ENCODE measurements around the gene OBSL1.

OBSL1 gene

DNA sequence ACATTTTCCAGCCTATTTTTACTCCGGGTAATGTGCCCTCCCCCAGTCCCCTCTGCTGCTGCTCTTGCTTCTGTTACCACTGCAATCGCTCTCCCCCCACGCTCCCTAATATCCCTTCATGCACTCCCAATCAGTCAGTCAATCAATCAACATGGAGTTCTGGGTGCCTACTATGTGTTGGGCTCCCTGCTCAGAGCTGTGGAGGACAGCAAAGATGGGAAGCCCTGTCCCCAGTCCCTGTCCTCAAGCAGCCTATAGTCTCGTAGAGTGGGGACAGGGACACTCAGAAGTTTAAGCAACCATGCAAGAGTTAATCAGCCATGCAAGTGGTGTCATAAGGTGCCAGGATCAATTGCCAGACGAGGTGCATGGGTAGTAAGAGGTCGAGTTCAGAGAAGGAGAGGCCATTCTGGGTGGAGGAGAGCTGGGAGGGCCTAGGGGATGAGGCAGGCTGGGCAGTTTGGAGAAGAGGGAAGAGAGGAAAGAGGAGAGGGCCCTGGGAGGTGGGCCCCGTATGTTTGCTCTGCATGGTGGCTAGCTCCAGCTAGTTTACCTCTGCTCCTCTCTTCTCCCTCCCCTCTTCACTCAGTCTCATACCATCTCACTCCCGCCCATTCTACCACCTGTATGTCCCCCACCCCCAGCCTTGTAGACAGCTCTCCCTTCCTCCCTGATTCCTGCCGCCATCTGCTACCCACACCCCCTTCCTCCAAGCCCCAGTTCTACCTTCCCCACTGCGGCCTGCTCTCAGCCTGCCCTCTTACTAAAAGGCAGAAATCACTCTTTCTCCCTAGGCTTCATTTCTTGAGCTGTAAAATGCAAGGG lies 53.2 kb downstream of the OBSL1 start:
- H3K4me3 ChIP-seq (ENCODE audit: low read depth, low read length): no peak overlapping the region
- in situ Hi-C loops (cut with HindIII; ENCODE audit: low sequenced_read_pairs): no loop called here
- TF ChIP-seq, protein P1, sequence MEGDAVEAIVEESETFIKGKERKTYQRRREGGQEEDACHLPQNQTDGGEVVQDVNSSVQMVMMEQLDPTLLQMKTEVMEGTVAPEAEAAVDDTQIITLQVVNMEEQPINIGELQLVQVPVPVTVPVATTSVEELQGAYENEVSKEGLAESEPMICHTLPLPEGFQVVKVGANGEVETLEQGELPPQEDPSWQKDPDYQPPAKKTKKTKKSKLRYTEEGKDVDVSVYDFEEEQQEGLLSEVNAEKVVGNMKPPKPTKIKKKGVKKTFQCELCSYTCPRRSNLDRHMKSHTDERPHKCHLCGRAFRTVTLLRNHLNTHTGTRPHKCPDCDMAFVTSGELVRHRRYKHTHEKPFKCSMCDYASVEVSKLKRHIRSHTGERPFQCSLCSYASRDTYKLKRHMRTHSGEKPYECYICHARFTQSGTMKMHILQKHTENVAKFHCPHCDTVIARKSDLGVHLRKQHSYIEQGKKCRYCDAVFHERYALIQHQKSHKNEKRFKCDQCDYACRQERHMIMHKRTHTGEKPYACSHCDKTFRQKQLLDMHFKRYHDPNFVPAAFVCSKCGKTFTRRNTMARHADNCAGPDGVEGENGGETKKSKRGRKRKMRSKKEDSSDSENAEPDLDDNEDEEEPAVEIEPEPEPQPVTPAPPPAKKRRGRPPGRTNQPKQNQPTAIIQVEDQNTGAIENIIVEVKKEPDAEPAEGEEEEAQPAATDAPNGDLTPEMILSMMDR (IDR thresholded peaks at IDR 0.05; ENCODE audit: low read depth, low read length, missing control alignments): no peak
- DNase-seq (ENCODE audit: low read depth): no peak

DNA sequence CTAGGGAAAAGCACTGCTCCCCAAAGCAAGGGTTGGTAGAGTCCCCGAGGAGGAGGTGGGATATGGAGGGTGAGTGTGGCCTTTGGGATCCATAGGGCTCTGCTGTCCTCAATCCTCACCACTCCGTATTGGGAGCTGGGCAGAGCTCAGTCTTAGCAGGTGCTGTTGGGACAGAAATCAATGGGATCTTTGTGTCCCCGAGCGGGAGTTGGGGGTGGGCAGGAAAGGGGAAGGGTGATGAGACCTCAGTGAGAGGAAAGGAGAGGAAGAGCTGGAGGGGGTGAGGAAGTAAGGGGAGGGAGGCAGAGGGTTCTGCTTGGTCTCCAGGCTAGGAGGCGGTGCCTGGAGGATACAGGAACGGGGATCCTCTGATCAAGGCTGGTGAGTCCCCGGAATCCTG lies 54.5 kb downstream of the OBSL1 start:
- TF ChIP-seq, protein P1 (IDR thresholded peaks at IDR 0.05; ENCODE audit: low read depth, low read length, missing control alignments): no peak
- H3K4me3 ChIP-seq (ENCODE audit: low read depth, low read length): no peak overlapping the region
- in situ Hi-C loops (cut with HindIII; ENCODE audit: low sequenced_read_pairs): no loop called here
- DNase-seq (ENCODE audit: low read depth): no peak

DNA sequence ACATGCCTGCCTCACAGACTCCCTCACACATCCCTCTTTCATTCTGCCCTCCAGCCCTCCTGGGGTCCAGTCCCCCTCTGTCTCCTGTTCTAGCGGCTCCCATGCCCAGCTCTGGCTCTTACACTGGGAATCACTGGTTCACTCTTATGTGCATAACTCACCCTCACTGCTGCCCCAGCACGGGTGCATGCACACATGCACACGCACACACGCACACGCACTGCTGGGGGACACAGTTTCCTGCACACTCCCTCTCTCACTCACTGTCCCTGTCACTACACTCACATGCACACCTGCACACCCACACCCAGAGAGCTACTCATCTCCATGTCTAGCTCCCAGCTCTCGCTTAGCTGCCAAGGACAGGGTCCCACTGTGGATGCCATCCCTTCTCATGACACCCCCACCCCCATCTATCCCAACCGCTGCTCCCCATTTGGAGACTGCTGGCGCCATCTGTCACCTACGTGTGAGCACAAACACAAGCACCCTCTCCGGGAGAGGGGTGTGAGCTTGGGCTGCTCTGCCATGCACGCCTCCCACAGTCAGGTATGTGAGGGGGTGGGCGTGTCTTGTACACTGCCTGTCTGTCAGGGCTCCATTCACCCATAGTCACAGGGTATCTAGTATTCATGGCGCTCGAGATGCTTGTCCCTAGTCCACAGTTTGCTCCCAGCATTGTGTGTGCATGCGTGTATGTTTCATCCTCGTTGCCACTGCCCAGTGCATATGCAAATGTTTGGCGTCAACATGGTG lies 55.3 kb downstream of the OBSL1 start:
- no peak for DNase-seq (ENCODE audit: low read depth)
- in situ Hi-C loops (cut with HindIII; ENCODE audit: low sequenced_read_pairs): no loop called here

DNA sequence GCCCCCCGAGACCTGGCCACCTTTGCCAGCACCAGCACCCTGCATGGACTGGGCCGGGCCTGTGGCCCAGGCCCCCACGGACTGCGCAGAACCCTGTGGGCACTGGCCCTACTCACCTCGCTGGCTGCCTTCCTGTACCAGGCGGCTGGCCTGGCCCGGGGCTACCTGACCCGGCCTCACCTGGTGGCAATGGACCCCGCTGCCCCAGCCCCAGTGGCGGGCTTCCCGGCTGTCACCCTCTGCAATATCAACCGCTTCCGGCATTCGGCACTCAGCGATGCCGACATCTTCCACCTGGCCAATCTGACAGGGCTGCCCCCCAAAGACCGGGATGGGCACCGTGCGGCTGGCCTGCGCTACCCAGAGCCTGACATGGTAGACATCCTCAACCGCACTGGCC lies 56.5 kb downstream of the OBSL1 start:
- in situ Hi-C loops (cut with HindIII; ENCODE audit: low sequenced_read_pairs): no loop called here
- no peak for DNase-seq (ENCODE audit: low read depth)
- TF ChIP-seq, protein P1 (IDR thresholded peaks at IDR 0.05; ENCODE audit: low read depth, low read length, missing control alignments): no peak
- no peak overlapping the region for H3K4me3 ChIP-seq (ENCODE audit: low read depth, low read length)

More for the DNA sequence above, 55.3 kb downstream of the OBSL1 start:
- no peak overlapping the region for H3K4me3 ChIP-seq (ENCODE audit: low read depth, low read length)
- TF ChIP-seq, protein P1 (IDR thresholded peaks at IDR 0.05; ENCODE audit: low read depth, low read length, missing control alignments): no peak

DNA sequence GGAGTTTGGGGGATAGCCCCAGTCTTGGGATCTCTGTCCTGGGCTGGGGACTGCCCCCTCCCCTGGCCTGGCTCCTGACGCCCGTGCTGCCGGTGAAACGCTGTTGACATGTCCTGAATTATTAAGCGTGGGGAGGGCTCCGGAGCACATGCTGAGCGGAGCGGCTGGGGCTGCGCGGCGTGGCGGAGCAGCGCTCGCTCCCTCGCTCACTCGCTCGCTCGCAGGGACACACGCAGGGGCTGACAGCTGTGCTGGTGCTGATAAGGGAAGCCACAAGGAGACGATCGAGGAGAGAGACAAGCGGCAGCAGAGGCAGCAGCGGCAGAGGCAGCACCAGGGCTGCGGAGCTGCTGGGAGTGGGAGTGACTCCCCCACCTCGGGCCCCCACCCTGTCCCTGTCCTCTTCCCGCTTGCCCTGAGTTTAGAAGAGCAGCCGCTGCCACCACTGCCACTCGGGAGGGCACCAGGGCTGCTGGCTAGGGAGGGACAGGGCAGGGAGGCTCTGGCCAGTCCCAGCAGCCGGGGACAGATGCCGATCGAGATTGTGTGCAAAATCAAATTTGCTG lies 57.1 kb downstream of the OBSL1 start, which contains the start of gene ASIC4:
ASIC4 (plus strand) TSS at position 287 of the 566 bp plus-strand sequence; CDS start at position 530, 243 bp downstream.
- in situ Hi-C loops (cut with HindIII; ENCODE audit: low sequenced_read_pairs): no loop called here
- DNase-seq (ENCODE audit: low read depth): no peak
- no peak within 1 kb of the TSS for H3K4me3 ChIP-seq (ENCODE audit: low read depth, low read length)
- TF ChIP-seq, protein P1 (IDR thresholded peaks at IDR 0.05; ENCODE audit: low read depth, low read length, missing control alignments): no peak

DNA sequence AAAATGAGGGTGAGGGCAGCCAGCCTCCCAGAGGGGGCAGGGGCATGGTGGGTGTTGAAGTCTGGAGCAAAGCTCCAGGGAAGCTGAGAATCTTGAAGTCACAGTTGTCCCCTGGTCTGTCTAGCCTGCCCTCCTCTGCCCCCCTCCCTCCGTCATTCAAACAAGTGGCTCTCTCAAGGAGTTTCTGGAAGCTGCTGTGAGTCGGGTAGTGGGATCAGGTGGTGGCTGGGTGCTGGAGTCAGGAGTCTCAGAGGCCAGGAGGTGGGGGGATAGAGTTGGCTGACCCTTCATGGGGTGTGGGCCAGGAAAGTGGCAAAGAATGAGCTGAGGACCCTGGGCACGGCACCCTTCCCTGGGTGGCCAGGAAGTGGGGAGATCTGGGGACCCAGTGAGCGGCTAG lies 57.6 kb downstream of the OBSL1 start:
- no peak for DNase-seq (ENCODE audit: low read depth)
- in situ Hi-C loops (cut with HindIII; ENCODE audit: low sequenced_read_pairs): no loop called here
- TF ChIP-seq, protein P1 (IDR thresholded peaks at IDR 0.05; ENCODE audit: low read depth, low read length, missing control alignments): no peak
- H3K4me3 ChIP-seq (ENCODE audit: low read depth, low read length): no peak overlapping the region
